Endothelial cell of umbilical vein (primary cell): ENCODE measurements around the gene ENO2. TPM values are rescaled to one million over a fixed set of nuclear protein-coding genes. Genes with fewer than 3 reads are reported as not detected.

Experiments
- BruUV-seq: library from RNA; stranded (reverse); fragments of 400-500 nt; replicated peaks from 2 replicates; lab custom pipeline; 2021; lab: Mats Ljungman, UMichigan
- CTCF ChIA-PET: fragments of 300-600, 350-600 bp; sonication (Branson Sonifier 250); formaldehyde crosslinking; loops from one replicate; lab custom pipeline; 2021; ENCODE audit warnings: antibody characterized with exemption, inconsistent platforms; lab: Charles Lee
- POLR2A ChIA-PET: fragments of 300-600, 350-600 bp; sonication (Branson Sonifier 250); formaldehyde crosslinking; loops from one replicate; lab custom pipeline; 2021; ENCODE audit warnings: antibody characterized with exemption, inconsistent platforms; lab: Charles Lee
- DNase-seq: peaks from one replicate; pipeline ENCODE4 v3.0.0-alpha.2; 2011; ENCODE audit warnings: low read depth, low spot score
- FAIRE-seq: peaks from 2 replicates; lab custom pipeline; 2011; peaks lifted over from hg19 to GRCh38; lab: Jason Lieb, UNC
- H2AFZ ChIP-seq: 2 replicates; pipeline ENCODE4 v1.6.0; 2012; ENCODE audit warnings: low read depth, low read length, control low read depth, inconsistent platforms
- H3K27ac ChIP-seq: 2 replicates; pipeline ENCODE4 v1.5.1; 2011; ENCODE audit warnings: low read depth, mild to moderate bottlenecking, control low read depth, low read length, moderate library complexity; ENCODE audit not compliant: insufficient read depth
- H3K27me3 ChIP-seq, 2 experiments: 2 replicates each; pipeline versions ENCODE4 v1.6.0 to v1.6.1; 2011; ENCODE audit warnings: low read length in 2 of 2, mixed read lengths in 1 of 2; ENCODE audit not compliant: control insufficient read depth in 2 of 2, insufficient read depth in 2 of 2
- H3K36me3 ChIP-seq, 2 experiments: 2 replicates in 1 of 2; 3 replicates in 1 of 2; pipeline ENCODE4 v1.5.1; 2011; ENCODE audit warnings: low read length in 2 of 2, mild to moderate bottlenecking in 1 of 2, moderate library complexity in 1 of 2; ENCODE audit not compliant: control insufficient read depth in 2 of 2, insufficient read depth in 2 of 2; ENCODE audit errors: extremely low read depth in 1 of 2
- H3K4me1 ChIP-seq: 3 replicates; pipeline ENCODE4 v1.5.1; 2011; ENCODE audit warnings: mild to moderate bottlenecking, low read length; ENCODE audit not compliant: control insufficient read depth, insufficient read depth; ENCODE audit errors: extremely low read depth
- H3K4me2 ChIP-seq: 2 replicates; pipeline ENCODE4 v1.6.1; 2011; ENCODE audit warnings: low read length, control low read depth, mixed read lengths; ENCODE audit not compliant: insufficient read depth
- H3K4me3 ChIP-seq, 3 experiments: fragments of 200-600 bp in 1 of 3; sonication (generic), shearing (Covaris generic) in 1 of 3; replicated peaks in 1 of 3; 2 replicates each; pipeline ENCODE4 v1.5.1; 2011 to 2016; ENCODE audit warnings: control low read depth in 3 of 3, low read length in 3 of 3, mild to moderate bottlenecking in 2 of 3, inconsistent platforms in 1 of 3, low read depth in 1 of 3, moderate library complexity in 1 of 3; ENCODE audit not compliant: insufficient read depth in 1 of 3
- H3K79me2 ChIP-seq: 2 replicates; pipeline ENCODE4 v1.6.0; 2012; ENCODE audit warnings: low read length, inconsistent platforms; ENCODE audit not compliant: control insufficient read depth, insufficient read depth
- H3K9ac ChIP-seq: replicated peaks from 2 replicates; pipeline ENCODE3; 2011; ENCODE audit warnings: low read length, control low read depth; ENCODE audit not compliant: insufficient read depth; ENCODE audit errors: extremely low read depth
- H3K9me1 ChIP-seq: replicated peaks from 3 replicates; pipeline ENCODE4 v1.6.0; 2011; ENCODE audit warnings: mild to moderate bottlenecking, low read length; ENCODE audit not compliant: control insufficient read depth, insufficient read depth; ENCODE audit errors: extremely low read depth
- H3K9me3 ChIP-seq: replicated peaks from 2 replicates; pipeline ENCODE4 v1.5.1; 2012; ENCODE audit warnings: low read length, inconsistent platforms; ENCODE audit not compliant: control insufficient read depth, insufficient read depth
- H4K20me1 ChIP-seq: replicated peaks from 2 replicates; pipeline ENCODE3; 2011; ENCODE audit warnings: mild to moderate bottlenecking, low read length; ENCODE audit not compliant: control insufficient read depth, insufficient read depth; ENCODE audit errors: extremely low read depth
- CTCF ChIP-seq, 2 donors: IDR thresholded peaks; 1 replicate in 1 of 2; 2 replicates in 1 of 2; pipeline ENCODE4 v1.5.1; 2011; ENCODE audit warnings: low read length in 2 of 2, mild to moderate bottlenecking in 2 of 2, moderate library complexity in 2 of 2, control low read depth in 1 of 2, inconsistent platforms in 1 of 2, low read depth in 1 of 2; ENCODE audit not compliant: insufficient read depth in 1 of 2; ENCODE audit errors: extremely low read depth in 1 of 2
- EZH2 ChIP-seq: IDR thresholded peaks from 2 replicates; pipeline ENCODE4 v1.6.1; 2012; ENCODE audit warnings: borderline replicate concordance, low read depth, mild to moderate bottlenecking, moderate library complexity, low read length, inconsistent platforms; ENCODE audit not compliant: severe bottlenecking
- FOS ChIP-seq: IDR thresholded peaks from 2 replicates; pipeline ENCODE4 v1.6.1; 2011; ENCODE audit warnings: mild to moderate bottlenecking, low read length, moderate library complexity, borderline replicate concordance; ENCODE audit not compliant: insufficient read depth
- GATA2 ChIP-seq: IDR thresholded peaks from 2 replicates; pipeline ENCODE4 v1.7.0; 2011; ENCODE audit warnings: low read depth, mild to moderate bottlenecking, moderate library complexity, mixed read lengths, low read length; ENCODE audit not compliant: insufficient read length, insufficient read depth
- JUN ChIP-seq: IDR thresholded peaks from 2 replicates; pipeline ENCODE4 v1.6.1; 2011; ENCODE audit warnings: borderline replicate concordance, low read depth; ENCODE audit not compliant: insufficient read length, insufficient read depth
- MAX ChIP-seq: IDR thresholded peaks from 2 replicates; pipeline ENCODE4 v1.6.1; 2011; ENCODE audit not compliant: insufficient read depth, insufficient read length
- MYC ChIP-seq: IDR thresholded peaks from one replicate; pipeline ENCODE4 v1.6.1; 2011; ENCODE audit warnings: mild to moderate bottlenecking, low read depth, low read length
- POLR2A ChIP-seq: IDR thresholded peaks from 2 replicates; pipeline ENCODE4 v1.6.1; 2012; ENCODE audit warnings: low read depth, mild to moderate bottlenecking, control low read depth, low read length
- POLR2AphosphoS5 ChIP-seq: IDR thresholded peaks from 2 replicates; pipeline ENCODE4 v1.6.1; 2012; ENCODE audit warnings: low read depth, mild to moderate bottlenecking, control low read depth, low read length, moderate library complexity; ENCODE audit not compliant: insufficient read depth
- dilution Hi-C: fragments of 300-500 bp; cut with MboI; formaldehyde crosslinking; loops from one replicate; pipeline ENCODE4 v1.15.0; 2019; ENCODE audit warnings: low sequenced_read_pairs; ENCODE audit not compliant: extremely low pct_ligation_motif_present
- intact Hi-C: fragments of 100-400 bp; cut with micrococcal nuclease; formaldehyde crosslinking; loops from one replicate; pipeline ENCODE4 v1.10.0; 2022
- polyA plus RNA-seq, 4 experiments: library from polyadenylated mRNA; depleted of rRNA in 3 of 4; stranded (reverse) in 3 of 4; unstranded in 1 of 4; fragments of >200 nt; gene quantifications; 2 replicates each; pipeline versions ENCODE4 v1.2.1 to v1.2.3, GENCODE V29; 2011 to 2012; ENCODE audit warnings: missing spikeins in 1 of 4
- total RNA-seq: library from RNA; stranded (reverse); gene quantifications from 2 replicates; pipeline ENCODE4 v1.2.3, GENCODE V29; 2021

ENO2 gene
- total and polyA plus RNA-seq, 2 donors (not counting 3 experiments of a cell fraction or from before 2014, with no cell fraction given), result 11.4 to 18.6 TPM

- H3K79me2 ChIP-seq, result peaks cover 30% of the 10 kb centered on the region
- H3K9me1 ChIP-seq, result no peaks in the 10 kb centered on the region
- peaks cover 23% of the 10 kb centered on the region for H3K4me1 ChIP-seq
- no peak overlapping the region for H3K9ac ChIP-seq
- H3K4me3 ChIP-seq, result no peak overlapping the region
- H2AFZ ChIP-seq, result no peak overlapping the region
- no peaks in the 10 kb centered on the region for H3K27me3 ChIP-seq
- dilution Hi-C loops (no loop called here), intact Hi-C loops (loop anchor here (1.0 kb wide), 3 partner anchors 21 to 96 kb away; partner anchors contain the start of gene C12orf57)
- no peak for TF ChIP-seq JUN
- no peak for TF ChIP-seq POLR2A
- no peak for TF ChIP-seq MAX
- TF ChIP-seq CTCF (IDR thresholded peaks at IDR 0.05; ENCODE audit: extremely low read depth in 1 of 2, insufficient read depth in 1 of 2, low read depth in 1 of 2, low read length in 2 of 2), result no peak
- TF ChIP-seq EZH2, result no peak
- no peak for TF ChIP-seq GATA2
- no peak for TF ChIP-seq FOS
- no peak for TF ChIP-seq POLR2AphosphoS5
- TF ChIP-seq MYC, result no peak
- no peaks in the 10 kb centered on the region for H4K20me1 ChIP-seq
- H3K4me2 ChIP-seq, result no peak overlapping the region
- H3K27ac ChIP-seq, result no peak overlapping the region
- H3K36me3 ChIP-seq, result peaks cover 13 to 30% of the 10 kb centered on the region in 2 experiments
- CTCF ChIA-PET, result interaction anchor here (1.3 to 4.0 kb wide), 5 partner anchors 18 to 143 kb away, joined by 3 to 124 read pairs (median 6); partner anchors contain the start of genes C12orf57, C1RL and RNU7-1
- POLR2A ChIA-PET, result no interaction called here
- no TSS peak for BruUV-seq
- H3K9me3 ChIP-seq, result no peaks in the 10 kb centered on the region
- FAIRE-seq (no peak), DNase-seq (no peak)
Observed at GRCh38 chr12:6965714-6966113, 51.3 kb downstream of the ENO2 start.
